IPS-11a (cell line): ENCODE measurements around the gene FBP2.
"Not testable (repeated sequence)": the region's sequence is repeated elsewhere in the genome, so short reads cannot be mapped to it uniquely, and the experiment has no call there.

Experiments
- H3K4me3 ChIP-seq: one replicate; pipeline ENCODE4 v1.5.1; 2013; ENCODE audit warnings: low read depth, low read length, control low read depth

Gene FBP2

DNA sequence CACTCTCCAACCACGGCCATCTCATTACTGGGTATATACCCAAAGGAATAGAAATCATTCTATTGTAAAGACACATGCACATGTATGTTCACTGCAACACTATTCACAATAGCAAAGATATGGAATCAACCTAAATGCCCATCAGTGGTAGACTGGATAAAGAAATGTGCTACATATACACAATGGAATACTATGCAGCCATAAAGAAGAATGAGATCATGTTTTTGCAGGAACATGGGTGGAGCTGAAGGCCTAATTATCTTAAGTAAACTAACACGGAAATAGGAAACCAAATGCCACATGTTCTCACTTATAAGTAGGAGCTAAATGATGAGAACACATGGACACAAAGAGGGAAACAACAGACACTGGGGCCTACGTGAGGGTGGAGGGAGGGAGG is 29.3 kb downstream of the FBP2 start:
- not testable (repeated sequence) for H3K4me3 ChIP-seq

DNA sequence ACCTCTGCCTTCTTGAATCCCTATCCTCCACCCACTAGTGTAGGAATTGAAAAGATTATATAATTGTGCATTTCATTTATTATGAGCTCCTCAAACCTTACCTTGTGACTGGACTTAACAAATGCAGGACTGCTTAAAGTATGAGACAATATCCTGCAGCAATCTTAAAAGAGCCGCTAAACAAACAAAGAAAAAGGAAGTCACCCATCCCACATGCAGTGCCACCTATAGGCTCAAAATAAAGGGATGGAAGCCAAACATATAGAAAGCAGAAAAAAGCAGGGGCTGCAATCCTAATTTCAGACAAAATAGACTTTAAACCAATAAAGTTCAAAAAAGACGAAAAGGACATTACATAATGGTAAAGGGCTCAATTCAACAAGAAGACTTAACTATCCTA is 30.1 kb downstream of the FBP2 start:
- H3K4me3 ChIP-seq, result no peak overlapping the region

DNA sequence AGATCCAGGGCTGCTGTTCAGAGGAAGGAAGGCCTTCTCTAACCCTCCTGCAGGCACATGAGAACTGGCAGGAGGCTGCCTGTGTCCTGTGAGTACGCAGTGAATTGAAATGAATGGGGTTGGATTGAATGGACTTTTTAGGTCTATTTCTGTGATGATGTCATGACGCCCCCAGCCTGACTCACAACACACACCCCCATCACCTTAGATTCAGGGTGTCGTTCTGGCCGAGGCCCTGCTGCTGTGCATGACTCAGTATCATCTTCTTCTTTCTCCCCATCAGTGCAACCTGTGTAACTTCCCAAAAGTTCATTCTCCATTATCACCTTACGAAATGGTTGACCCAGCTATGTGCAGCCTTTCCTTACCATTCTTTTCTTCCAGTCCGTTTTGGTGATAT is 33.4 kb downstream of the FBP2 start:
- H3K4me3 ChIP-seq, result no peak overlapping the region

DNA sequence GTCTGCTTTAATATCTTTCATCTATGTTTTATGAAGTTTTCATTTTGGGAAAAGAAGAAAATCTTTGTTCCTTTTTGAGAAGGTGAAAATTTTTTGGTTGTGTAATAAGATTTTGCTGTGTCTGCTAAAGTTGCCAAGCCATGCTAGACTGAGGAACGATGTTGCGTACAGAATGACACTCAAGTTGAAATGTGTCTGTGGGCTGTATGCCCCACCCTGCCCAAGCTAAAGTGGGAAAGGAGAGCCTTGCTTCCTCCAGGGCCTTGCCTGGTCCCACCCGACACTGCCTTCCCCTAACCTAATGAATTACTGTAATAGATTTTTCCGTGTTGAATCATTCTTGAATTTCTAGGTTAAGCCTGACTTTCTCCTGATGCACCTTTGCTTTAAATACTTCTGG is 36.2 kb downstream of the FBP2 start:
- no peak overlapping the region for H3K4me3 ChIP-seq

DNA sequence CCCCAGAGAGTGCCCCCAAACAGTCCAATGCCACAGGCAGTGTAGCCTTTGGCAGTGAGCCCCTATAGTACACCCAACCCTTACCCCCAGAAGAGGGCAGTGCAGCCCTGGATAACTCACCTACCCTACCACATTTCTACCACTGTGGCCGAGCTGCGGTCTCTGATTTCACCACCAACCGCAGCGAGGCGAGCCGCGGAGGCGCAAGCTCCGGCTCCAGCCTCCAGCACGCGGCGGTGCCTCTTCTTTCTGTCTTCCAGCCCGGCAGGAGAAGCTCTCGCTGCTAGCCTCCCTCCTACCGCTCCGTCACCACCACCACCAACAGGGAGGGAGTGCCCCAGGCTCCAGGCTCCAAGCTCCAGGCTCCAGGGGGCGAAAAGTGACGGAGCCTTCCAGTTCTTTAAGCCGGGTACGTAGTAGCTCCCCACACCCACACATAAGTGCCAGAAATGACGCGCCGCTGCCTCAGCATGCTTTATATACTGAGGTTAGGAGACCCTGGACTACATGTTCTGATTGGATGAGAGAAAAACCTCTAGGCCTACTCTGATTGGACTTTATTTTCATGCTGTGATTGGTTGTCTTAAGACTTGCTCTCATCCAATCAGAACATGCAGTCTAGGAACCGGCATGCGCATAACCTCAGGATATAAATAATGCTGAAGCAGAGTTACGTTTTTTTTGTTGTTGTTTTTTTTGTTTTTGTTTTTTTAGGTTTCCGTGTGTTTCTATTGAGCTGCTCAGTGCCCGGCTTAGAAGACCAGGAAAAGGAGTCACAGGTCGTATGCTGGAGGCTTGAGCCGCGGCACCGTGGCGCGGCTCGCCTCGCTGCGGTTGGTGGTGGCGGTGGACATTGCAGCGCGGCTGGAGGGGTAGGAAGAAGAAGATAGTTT is 38.9 kb downstream of the FBP2 start, which contains the start of gene PCAT7:
Gene PCAT7 (plus strand): TSS at position 645 of the 893 bp plus-strand sequence.
- peak within 1 kb of the TSS; percentile 66 for H3K4me3 ChIP-seq

DNA sequence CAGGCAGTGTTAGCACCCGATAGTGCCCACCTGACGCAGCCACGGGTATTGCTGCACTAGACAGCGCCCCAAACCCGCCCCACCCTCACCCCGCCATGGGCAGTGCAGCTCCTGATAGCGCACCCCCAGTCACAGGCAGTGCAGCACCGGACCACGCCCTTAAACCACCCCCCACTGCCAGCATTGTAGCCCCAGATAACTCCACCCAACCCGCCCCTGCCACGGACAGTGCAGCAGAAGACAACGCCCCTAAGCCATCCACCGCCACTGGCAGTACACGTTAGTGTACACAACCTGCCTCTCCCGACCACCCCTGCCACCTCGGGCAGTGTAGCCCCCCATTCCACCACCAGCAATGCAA is 39.6 kb downstream of the FBP2 start:
- H3K4me3 ChIP-seq, result peak overlapping the region; percentile 66

DNA sequence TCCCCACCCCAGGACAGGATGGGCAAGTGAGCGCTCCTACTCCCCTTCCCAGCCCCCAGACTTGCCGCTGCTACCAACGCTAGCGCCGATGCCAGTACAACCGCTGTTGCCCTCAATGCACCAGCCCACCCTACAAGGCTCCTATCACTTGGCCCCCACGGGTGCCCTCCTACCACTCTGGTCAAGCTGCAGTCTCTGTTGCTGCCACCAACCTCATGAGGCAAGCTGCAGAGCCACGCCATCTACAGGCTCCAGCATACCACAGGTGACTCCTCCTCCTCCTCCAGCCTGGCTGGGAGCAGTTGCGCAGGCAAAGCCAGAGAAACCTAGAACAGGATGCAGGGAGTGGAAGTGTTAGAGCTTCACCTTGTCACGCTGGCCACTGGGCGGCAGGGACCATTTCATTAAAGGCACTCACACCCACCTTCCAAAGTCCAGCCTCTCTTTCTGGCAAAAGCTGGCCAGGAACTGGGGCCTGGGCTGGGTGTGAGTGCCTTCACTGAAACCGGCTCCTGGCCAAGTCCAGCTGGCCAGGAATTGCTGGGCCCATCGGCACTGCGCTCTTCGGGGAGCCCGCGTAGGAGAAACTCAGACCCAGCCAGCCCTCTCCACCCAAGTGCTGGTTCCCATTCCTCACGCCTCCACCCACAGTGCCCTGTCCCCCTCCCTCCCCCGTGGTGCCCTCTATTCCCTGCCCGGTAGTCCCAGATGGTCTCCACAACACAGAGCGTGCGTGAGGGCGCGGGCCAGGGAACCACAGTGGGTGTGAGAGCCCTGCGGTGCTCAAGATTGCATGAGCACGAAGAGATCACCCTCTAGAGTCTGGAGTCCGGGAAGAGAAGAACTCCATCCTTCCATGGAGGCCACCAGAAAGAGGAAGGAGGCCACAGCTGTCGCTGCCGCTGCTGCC is 40.3 kb downstream of the FBP2 start:
- no peak overlapping the region for H3K4me3 ChIP-seq

DNA sequence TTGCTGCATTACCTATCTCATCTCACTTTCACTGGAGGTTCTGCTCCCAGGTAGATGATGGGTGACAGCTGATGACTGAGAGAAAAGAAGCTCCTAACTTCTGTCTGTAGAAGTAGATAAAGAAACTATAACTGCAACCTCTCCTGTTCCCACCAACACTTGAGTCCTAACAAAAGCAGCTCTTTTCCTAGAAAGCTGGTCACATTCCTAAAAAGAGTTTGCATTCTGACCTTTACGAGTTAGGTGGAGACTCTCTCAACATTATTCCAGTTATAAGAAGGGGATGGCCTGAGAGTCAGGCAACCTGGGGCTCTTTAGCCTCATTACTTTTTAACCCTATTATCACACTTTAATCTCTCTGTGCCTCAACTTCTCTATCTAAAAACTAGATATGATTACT is 47.7 kb downstream of the FBP2 start:
- H3K4me3 ChIP-seq, result no peak overlapping the region

DNA sequence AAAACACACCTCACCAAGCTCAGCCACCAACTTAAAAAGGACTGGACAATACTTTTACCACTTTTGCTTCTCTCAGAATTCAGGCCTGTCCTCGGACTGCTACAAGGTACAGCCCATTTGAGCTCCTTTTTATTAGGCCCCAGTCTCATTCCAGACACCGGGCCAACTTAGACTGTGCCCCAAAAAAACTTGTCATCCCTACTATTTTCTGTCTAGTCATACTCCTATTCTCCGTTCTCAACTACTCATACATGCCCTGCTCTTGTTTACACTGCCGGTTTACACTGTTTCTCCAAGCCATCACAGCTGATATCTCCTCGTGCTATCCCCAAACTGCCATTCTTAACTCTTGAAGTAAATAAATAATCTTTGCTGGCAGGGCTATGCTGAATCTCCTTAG is 49.3 kb downstream of the FBP2 start:
- not testable (repeated sequence) for H3K4me3 ChIP-seq

DNA sequence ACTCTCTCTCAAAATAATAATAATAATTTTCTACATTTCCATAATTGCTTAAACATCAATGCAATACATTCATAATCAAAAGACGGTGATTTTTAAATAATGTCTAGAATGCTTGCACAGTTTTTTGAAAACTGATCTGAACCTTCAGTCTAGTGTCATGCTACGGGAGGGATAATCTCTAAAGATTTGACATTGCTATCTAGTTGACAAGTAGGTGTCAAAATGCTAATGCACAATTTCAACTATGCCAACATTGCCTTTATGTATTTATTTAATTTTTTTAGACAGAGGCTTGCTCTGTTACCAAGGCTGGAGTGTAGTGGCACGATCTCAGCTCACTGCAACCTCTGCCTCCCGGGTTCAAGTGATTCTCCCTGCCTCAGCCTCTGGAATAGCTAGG is 54.7 kb downstream of the FBP2 start:
- no peak overlapping the region for H3K4me3 ChIP-seq

DNA sequence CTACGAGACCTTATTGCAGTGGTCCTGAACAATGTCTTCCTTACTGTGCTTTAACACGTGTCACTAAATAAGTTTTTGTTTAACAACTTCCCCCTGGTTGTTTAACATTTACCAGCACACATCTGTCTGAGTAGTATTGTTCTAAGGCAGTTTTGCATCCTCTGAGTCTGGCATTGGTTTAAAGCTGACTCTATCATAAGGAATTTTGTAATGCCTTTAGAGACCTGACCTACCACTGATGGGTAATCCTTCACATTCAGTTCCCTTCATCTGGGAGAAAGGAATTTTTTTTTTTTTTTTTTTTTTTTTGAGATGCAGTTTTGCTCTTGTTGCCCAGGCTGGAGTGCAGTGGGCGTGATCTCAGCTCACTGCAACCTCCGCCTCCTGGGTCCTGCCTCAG is 58.7 kb downstream of the FBP2 start:
- H3K4me3 ChIP-seq, result no peak overlapping the region

DNA sequence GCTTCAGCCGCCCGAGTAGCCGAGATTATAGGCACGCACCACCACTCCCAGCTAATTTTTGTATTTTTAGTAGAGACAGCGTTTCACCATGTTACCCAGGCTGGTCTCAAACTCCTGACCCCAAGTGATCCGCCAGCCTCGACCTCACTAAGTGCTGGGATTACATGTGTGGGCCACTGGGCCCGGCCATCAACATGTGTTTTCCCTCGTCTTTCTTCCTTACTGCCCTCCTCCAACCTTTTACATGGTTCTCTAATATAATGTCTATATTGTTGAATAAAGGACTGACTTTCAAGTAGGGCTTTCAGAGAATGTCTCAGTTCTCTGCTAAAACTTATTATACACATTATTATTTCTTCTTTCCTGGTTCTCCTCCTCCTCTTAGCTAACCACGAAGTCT is 60.0 kb downstream of the FBP2 start:
- H3K4me3 ChIP-seq, result no peak overlapping the region

DNA sequence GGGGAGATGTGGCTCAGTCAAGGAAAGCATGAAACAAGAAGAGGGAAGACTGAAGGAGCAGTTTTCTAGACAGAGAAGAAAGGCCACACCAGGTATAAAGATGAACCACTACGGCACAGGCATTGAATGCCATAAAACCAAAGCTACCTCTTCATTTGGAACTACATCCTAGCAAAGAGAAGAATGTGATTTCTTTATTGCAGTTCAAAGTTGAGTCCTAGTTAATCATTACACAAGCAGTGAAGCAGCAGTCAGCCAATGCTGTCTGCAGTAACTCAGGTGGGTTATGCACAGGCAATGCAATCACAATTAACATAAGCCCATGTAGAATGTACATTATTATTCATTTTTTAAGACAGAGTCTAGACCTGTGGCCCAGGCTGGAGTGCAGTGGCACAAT is 60.5 kb downstream of the FBP2 start:
- no peak overlapping the region for H3K4me3 ChIP-seq

DNA sequence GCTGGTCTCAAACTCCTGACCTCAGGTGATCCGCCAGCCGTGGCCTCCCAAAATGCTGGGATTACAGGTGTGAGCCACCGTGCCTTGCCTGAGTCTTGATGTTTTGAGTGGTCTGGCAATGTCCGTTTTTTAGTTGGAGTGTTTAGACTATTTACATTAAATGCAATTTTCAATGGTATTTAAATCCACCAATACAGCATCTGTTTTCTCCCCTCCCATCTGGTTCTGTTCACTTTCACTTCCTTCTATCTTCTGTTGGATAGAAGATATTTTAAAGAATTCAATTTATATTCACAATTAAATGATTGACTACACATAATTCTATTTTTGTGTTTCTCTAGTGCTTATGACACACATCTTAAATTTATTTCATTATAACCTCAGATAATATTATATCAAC is 64.7 kb downstream of the FBP2 start:
- no peak overlapping the region for H3K4me3 ChIP-seq

DNA sequence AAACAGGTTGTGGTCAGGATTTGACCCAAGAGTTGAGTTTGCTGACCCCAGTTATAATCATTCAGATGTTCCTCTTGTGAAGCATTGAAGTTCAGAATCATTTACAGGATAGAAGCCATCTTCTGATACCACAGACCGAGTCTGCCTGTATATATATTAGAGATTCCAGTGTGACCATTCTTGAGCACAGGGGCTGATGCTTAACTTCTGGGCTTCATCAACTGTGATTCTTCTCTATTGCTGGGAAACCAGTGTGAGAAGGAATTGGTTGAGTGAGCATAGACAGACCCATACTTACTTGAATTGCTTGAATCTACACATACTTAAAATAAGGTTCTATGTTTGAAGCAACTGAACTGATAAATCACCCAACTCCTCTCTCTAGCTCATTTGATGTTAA is 66.7 kb downstream of the FBP2 start:
- no peak overlapping the region for H3K4me3 ChIP-seq

DNA sequence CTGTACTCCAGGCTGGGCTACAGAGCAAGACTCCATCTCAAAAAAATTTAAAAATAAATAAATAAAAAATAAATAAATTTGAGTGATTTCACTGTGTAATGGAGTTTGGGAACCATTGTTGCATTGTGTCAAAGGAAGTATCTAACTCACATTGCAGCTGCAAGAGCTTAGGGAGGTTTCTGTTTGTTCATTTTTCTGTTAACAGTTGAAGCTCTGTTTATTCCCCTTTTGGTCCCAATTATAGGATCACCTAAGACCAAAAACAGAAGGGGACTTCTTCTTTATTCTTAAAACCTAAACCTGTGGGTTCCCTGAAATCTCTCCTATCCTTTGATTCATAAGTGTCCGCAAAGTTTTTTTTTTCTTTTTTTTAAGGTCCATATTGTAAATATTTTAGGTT is 67.4 kb downstream of the FBP2 start:
- H3K4me3 ChIP-seq, result no peak overlapping the region

DNA sequence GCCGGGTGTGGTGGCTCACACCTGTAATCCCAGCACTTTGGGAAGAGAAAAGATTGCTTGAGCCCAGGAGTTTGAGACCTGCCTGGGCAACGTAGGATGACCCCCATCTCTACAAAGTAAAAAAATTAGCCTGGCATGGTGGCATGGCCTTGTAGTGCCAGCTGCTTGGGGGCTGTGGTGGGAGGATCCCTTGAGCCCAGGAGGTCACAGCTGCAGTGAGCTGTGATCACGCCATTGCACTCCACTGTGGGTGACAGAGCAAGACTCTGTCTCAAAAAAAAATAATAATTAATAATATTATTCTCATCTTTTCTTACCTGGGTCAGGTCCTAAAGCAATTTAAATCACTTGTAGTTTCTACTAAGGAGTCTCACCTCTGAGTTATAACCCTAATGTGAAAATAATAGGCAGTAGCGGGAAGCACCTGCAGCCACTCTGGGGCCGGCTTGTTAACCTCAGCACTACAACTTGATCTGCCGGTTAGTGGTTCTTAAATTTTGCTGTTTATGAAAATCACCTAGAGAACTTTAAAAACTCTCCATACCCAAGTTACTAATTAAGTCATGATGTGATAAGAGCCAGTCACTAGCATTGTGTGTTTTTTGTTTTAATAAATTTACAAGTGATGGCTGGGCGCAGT is 68.1 kb downstream of the FBP2 start:
- H3K4me3 ChIP-seq, result no peak overlapping the region

DNA sequence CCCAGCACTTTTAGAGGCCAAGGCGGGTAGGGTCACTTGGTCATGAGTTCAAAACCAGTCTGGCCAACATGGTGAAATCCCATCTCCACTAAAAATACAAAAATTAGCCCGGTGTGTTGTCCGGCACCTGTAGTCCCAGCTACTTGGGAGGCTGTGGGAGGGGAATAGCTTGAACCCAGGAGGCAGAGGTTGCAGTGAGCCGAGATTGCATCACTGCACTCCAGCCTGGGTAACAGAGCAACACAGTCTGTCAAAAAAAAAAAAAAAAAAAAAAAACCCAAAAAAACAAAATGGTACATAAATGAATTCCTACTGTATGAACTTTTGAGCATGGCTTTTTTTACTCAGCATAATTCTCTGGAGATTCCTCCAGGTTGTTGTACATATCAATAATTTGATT is 76.4 kb downstream of the FBP2 start:
- H3K4me3 ChIP-seq, result no peak overlapping the region

DNA sequence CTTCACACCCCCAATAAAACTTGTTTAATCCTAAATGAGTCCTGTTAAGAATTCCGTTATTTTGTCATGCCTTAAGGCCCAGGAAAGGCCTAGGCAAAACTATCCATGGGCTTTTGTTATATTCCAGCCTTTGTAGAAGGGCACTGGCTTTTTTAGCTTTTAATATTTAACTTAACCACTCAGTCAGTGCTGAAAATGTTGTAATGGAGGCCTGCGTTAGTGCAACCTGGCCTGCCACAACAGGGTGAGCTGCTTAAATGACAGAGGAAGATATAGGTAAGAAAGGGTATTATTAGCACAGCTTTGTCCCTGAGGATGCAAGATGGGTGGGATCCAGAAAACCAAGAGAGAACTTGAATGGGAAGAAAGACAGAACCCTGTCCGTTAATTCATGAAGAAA is 78.9 kb downstream of the FBP2 start:
- no peak overlapping the region for H3K4me3 ChIP-seq

DNA sequence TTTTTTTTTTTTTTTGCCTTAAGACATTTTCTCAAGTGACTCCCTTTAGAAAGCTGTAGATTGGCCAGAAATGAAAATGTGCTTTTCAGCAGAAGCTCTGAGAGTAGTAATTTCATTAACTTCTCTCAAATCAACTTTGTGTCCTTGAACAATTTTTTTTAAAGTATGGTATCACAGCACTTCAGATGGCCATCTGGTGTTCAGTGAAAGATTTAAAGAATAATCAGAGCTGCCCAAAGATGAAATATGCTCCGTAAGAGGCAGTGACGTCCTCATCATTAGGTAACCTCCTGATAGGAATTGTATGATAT is 81.7 kb downstream of the FBP2 start:
- H3K4me3 ChIP-seq, result no peak overlapping the region

DNA sequence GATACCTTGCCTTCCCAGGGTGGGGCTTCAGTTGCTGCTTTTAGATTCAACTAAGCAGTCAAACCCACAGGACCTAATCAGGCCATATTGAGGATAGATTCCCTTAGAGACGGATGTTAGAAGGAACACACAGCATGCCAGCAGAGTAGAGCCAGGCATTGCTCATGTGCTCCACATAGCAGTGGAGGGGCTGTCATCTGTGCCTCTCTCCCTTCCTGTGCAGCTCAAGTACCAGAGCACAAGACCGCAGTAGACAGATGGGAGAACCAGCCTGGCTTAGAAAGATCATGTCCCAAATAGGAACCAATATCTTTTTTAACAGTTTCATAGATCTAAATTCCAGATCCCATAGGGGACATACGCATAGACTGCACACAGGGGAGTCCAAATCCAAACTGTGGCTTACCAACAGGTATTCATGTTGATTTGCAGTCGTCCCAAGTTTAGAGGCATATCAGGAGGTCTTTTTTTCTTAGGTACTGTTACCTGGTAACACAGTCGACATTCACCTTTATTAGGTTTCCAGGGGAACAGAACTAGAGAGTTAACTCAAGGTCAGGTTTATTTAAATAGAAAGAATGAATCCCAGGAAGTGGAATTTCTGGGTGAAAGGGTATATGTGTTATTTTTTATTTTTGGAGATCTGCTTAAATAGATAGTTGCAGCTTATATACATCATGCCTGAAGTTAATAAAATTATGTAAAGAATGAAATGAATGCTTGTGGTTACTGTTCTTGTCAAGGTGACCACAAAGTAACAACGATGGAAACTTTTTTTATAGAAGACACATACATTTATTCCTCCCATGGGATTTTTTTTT is 82.3 kb downstream of the FBP2 start:
- H3K4me3 ChIP-seq, result no peak overlapping the region
